Measurements from ENCODE around the gene TIGD3.

DNA sequence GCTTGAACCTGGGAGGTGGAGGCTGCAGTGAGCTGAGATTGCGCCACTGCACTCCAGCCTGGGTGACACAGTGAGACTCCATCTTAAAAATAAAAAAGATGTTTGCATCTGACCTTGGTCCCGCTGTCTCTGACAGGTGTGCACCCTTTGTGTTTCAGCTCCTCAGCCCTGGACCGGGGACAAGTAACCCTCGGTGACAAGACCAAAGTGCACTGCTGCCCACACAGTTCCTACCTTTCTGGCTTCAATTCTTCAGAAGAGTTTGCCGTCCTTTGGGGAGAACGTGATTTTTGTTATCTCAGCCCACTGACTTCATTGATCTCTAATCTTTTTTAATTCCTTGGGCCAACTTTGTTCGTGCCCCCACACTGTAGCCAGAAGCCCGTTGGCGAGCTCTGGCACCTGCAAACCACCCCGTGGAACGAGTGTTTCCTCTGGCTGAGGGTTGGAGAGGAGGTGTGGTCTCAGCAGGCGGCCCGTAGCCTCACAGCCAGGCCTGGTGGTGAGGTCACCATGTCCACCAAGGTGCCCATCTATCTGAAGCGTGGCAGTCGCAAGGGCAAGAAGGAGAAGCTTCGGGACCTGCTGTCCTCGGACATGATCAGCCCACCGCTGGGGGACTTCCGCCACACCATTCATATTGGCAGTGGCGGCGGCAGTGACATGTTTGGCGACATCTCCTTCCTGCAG lies 34.0 kb upstream of the TIGD3 start:
- TF ChIP-seq, protein P1, sequence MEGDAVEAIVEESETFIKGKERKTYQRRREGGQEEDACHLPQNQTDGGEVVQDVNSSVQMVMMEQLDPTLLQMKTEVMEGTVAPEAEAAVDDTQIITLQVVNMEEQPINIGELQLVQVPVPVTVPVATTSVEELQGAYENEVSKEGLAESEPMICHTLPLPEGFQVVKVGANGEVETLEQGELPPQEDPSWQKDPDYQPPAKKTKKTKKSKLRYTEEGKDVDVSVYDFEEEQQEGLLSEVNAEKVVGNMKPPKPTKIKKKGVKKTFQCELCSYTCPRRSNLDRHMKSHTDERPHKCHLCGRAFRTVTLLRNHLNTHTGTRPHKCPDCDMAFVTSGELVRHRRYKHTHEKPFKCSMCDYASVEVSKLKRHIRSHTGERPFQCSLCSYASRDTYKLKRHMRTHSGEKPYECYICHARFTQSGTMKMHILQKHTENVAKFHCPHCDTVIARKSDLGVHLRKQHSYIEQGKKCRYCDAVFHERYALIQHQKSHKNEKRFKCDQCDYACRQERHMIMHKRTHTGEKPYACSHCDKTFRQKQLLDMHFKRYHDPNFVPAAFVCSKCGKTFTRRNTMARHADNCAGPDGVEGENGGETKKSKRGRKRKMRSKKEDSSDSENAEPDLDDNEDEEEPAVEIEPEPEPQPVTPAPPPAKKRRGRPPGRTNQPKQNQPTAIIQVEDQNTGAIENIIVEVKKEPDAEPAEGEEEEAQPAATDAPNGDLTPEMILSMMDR (IDR thresholded peaks at IDR 0.05; ENCODE audit: low read length), result no peak
- TF ChIP-seq EZH2 (optimal IDR thresholded peaks at IDR 0.05; ENCODE audit: low read depth, low read length) (no peak), EZH2phosphoT487 (IDR thresholded peaks at IDR 0.05; ENCODE audit: low read length) (no peak)

Data from MM.1S (cell line).